Measurements from ENCODE around the gene CNNM1.

Gene CNNM1

GRCh38 chr10:99339563-99340047, 10.4 kb downstream of the CNNM1 start:
- Histone ChIP-seq H3K27me3 (ENCODE audit: insufficient read depth, low read length) (no peaks in the 10 kb centered on the region), H3K79me2 (ENCODE audit: control insufficient read depth, insufficient read depth, low read length, poor library complexity) (no peaks in the 10 kb centered on the region), H3K79me1 (ENCODE audit: low read length) (no peaks in the 10 kb centered on the region), H2BK5ac (ENCODE audit: low read depth, low read length, poor library complexity) (no peak overlapping the region), H4K8ac (ENCODE audit: low read depth, low read length) (no peak overlapping the region), H3K36me3 (ENCODE audit: control insufficient read depth in 1 of 2, insufficient read depth in 2 of 2, low read length in 2 of 2) (no peaks in the 10 kb centered on the region), H2AK5ac (ENCODE audit: low read length) (no peak overlapping the region), H4K91ac (ENCODE audit: low read depth, low read length) (no peak overlapping the region), H2BK12ac (ENCODE audit: low read length) (no peak overlapping the region), H3K18ac (ENCODE audit: low read length) (no peak overlapping the region), H3K4me3 (ENCODE audit: low read depth, low read length) (no peak overlapping the region), H3K4me2 (ENCODE audit: low read length) (no peak overlapping the region), H4K12ac (ENCODE audit: low read depth, low read length) (no peak overlapping the region), H2AFZ (ENCODE audit: insufficient read depth, low read length, poor library complexity) (no peak overlapping the region), H3K9me3 (ENCODE audit: insufficient read depth, low read depth, low read length) (no peaks in the 10 kb centered on the region), H3K9ac (ENCODE audit: low read length) (no peak overlapping the region), H2BK120ac (ENCODE audit: insufficient read depth, low read length, poor library complexity) (no peak overlapping the region), H3K4ac (ENCODE audit: low read depth, low read length) (no peak overlapping the region), H3K23ac (ENCODE audit: low read length) (no peak overlapping the region), H3K27ac (ENCODE audit: low read depth, low read length) (no peak overlapping the region), H3K4me1 (ENCODE audit: control insufficient read depth in 1 of 2, insufficient read depth in 2 of 2, low read length in 2 of 2) (peaks cover 2 to 3% of the 10 kb centered on the region in 2 experiments), H3K14ac (ENCODE audit: low read length) (no peak overlapping the region)
- WGBS (ENCODE audit: extremely low coverage, insufficient coverage, insufficient read length) = no CpG with 5 or more reads among the region's 3 CpGs
- no peak for DNase-seq

GRCh38 chr10:99340650-99341049, 11.5 kb downstream of the CNNM1 start:
- no peak overlapping the region for H3K18ac ChIP-seq (ENCODE audit: low read length)
- H3K4me2 ChIP-seq (ENCODE audit: low read length) = no peak overlapping the region
- WGBS (ENCODE audit: extremely low coverage, insufficient coverage, insufficient read length) = no CpG with 5 or more reads among the region's 3 CpGs
- H3K27ac ChIP-seq (ENCODE audit: low read depth, low read length) = no peak overlapping the region
- H3K4ac ChIP-seq (ENCODE audit: low read depth, low read length) = no peak overlapping the region
- H3K27me3 ChIP-seq (ENCODE audit: insufficient read depth, low read length) = no peaks in the 10 kb centered on the region
- no peak overlapping the region for H2BK12ac ChIP-seq (ENCODE audit: low read length)
- H2BK5ac ChIP-seq (ENCODE audit: low read depth, low read length, poor library complexity) = no peak overlapping the region
- H3K14ac ChIP-seq (ENCODE audit: low read length) = no peak overlapping the region
- H3K4me3 ChIP-seq (ENCODE audit: low read depth, low read length) = no peak overlapping the region
- peaks cover 3 to 5% of the 10 kb centered on the region in 2 experiments for H3K4me1 ChIP-seq (ENCODE audit: control insufficient read depth in 1 of 2, insufficient read depth in 2 of 2, low read length in 2 of 2)
- H2AK5ac ChIP-seq (ENCODE audit: low read length) = no peak overlapping the region
- H4K8ac ChIP-seq (ENCODE audit: low read depth, low read length) = no peak overlapping the region
- no peak for DNase-seq
- H2BK120ac ChIP-seq (ENCODE audit: insufficient read depth, low read length, poor library complexity) = no peak overlapping the region
- H3K79me1 ChIP-seq (ENCODE audit: low read length) = no peaks in the 10 kb centered on the region
- H3K23ac ChIP-seq (ENCODE audit: low read length) = no peak overlapping the region
- H4K91ac ChIP-seq (ENCODE audit: low read depth, low read length) = no peak overlapping the region
- H3K9ac ChIP-seq (ENCODE audit: low read length) = no peak overlapping the region
- H3K36me3 ChIP-seq (ENCODE audit: control insufficient read depth in 1 of 2, insufficient read depth in 2 of 2, low read length in 2 of 2) = no peaks in the 10 kb centered on the region
- H3K9me3 ChIP-seq (ENCODE audit: insufficient read depth, low read depth, low read length) = no peaks in the 10 kb centered on the region
- H2AFZ ChIP-seq (ENCODE audit: insufficient read depth, low read length, poor library complexity) = no peak overlapping the region
- no peaks in the 10 kb centered on the region for H3K79me2 ChIP-seq (ENCODE audit: control insufficient read depth, insufficient read depth, low read length, poor library complexity)
- no peak overlapping the region for H4K12ac ChIP-seq (ENCODE audit: low read depth, low read length)

GRCh38 chr10:99341248-99341647, 12.1 kb downstream of the CNNM1 start:
- H3K79me1 ChIP-seq (ENCODE audit: low read length) = no peaks in the 10 kb centered on the region
- H3K4me1 ChIP-seq (ENCODE audit: control insufficient read depth in 1 of 2, insufficient read depth in 2 of 2, low read length in 2 of 2) = peaks cover 3 to 5% of the 10 kb centered on the region in 2 experiments

GRCh38 chr10:99341860-99342490, 12.8 kb downstream of the CNNM1 start:
- no CpG with 5 or more reads among the region's 3 CpGs for whole genome bisulfite sequencing (ENCODE audit: extremely low coverage, insufficient coverage, insufficient read length)
- H3K4ac ChIP-seq (ENCODE audit: low read depth, low read length) = no peak overlapping the region
- H2BK5ac ChIP-seq (ENCODE audit: low read depth, low read length, poor library complexity) = no peak overlapping the region
- DNase-seq = no peak
- no peak overlapping the region for H2AFZ ChIP-seq (ENCODE audit: insufficient read depth, low read length, poor library complexity)
- no peak overlapping the region for H4K12ac ChIP-seq (ENCODE audit: low read depth, low read length)
- no peak overlapping the region for H2BK120ac ChIP-seq (ENCODE audit: insufficient read depth, low read length, poor library complexity)
- no peaks in the 10 kb centered on the region for H3K79me2 ChIP-seq (ENCODE audit: control insufficient read depth, insufficient read depth, low read length, poor library complexity)
- H2BK12ac ChIP-seq (ENCODE audit: low read length) = no peak overlapping the region
- no peak overlapping the region for H3K23ac ChIP-seq (ENCODE audit: low read length)
- H3K27me3 ChIP-seq (ENCODE audit: insufficient read depth, low read length) = no peaks in the 10 kb centered on the region
- no peak overlapping the region for H2AK5ac ChIP-seq (ENCODE audit: low read length)
- H3K4me3 ChIP-seq (ENCODE audit: low read depth, low read length) = no peak overlapping the region
- no peaks in the 10 kb centered on the region for H3K36me3 ChIP-seq (ENCODE audit: control insufficient read depth in 1 of 2, insufficient read depth in 2 of 2, low read length in 2 of 2)
- H4K8ac ChIP-seq (ENCODE audit: low read depth, low read length) = no peak overlapping the region
- H3K9me3 ChIP-seq (ENCODE audit: insufficient read depth, low read depth, low read length) = no peaks in the 10 kb centered on the region
- H3K27ac ChIP-seq (ENCODE audit: low read depth, low read length) = no peak overlapping the region
- no peak overlapping the region for H3K18ac ChIP-seq (ENCODE audit: low read length)
- peaks cover 3 to 5% of the 10 kb centered on the region in 2 experiments for H3K4me1 ChIP-seq (ENCODE audit: control insufficient read depth in 1 of 2, insufficient read depth in 2 of 2, low read length in 2 of 2)
- H3K9ac ChIP-seq (ENCODE audit: low read length) = no peak overlapping the region
- H3K14ac ChIP-seq (ENCODE audit: low read length) = no peak overlapping the region
- no peaks in the 10 kb centered on the region for H3K79me1 ChIP-seq (ENCODE audit: low read length)
- H4K91ac ChIP-seq (ENCODE audit: low read depth, low read length) = no peak overlapping the region
- H3K4me2 ChIP-seq (ENCODE audit: low read length) = no peak overlapping the region

More at GRCh38 chr10:99341248-99341647, 12.1 kb downstream of the CNNM1 start:
- Histone ChIP-seq H3K9ac (ENCODE audit: low read length) (no peak overlapping the region), H2AFZ (ENCODE audit: insufficient read depth, low read length, poor library complexity) (no peak overlapping the region), H3K36me3 (ENCODE audit: control insufficient read depth in 1 of 2, insufficient read depth in 2 of 2, low read length in 2 of 2) (no peaks in the 10 kb centered on the region), H3K79me2 (ENCODE audit: control insufficient read depth, insufficient read depth, low read length, poor library complexity) (no peaks in the 10 kb centered on the region), H2AK5ac (ENCODE audit: low read length) (no peak overlapping the region), H4K91ac (ENCODE audit: low read depth, low read length) (no peak overlapping the region), H3K18ac (ENCODE audit: low read length) (no peak overlapping the region), H4K12ac (ENCODE audit: low read depth, low read length) (no peak overlapping the region), H3K4me3 (ENCODE audit: low read depth, low read length) (no peak overlapping the region), H3K23ac (ENCODE audit: low read length) (no peak overlapping the region), H3K27me3 (ENCODE audit: insufficient read depth, low read length) (no peaks in the 10 kb centered on the region), H3K4me2 (ENCODE audit: low read length) (no peak overlapping the region), H2BK5ac (ENCODE audit: low read depth, low read length, poor library complexity) (no peak overlapping the region), H2BK120ac (ENCODE audit: insufficient read depth, low read length, poor library complexity) (no peak overlapping the region), H2BK12ac (ENCODE audit: low read length) (no peak overlapping the region), H3K9me3 (ENCODE audit: insufficient read depth, low read depth, low read length) (no peaks in the 10 kb centered on the region), H3K14ac (ENCODE audit: low read length) (no peak overlapping the region), H4K8ac (ENCODE audit: low read depth, low read length) (no peak overlapping the region), H3K27ac (ENCODE audit: low read depth, low read length) (no peak overlapping the region), H3K4ac (ENCODE audit: low read depth, low read length) (no peak overlapping the region)
- WGBS (ENCODE audit: extremely low coverage, insufficient coverage, insufficient read length) = no CpG with 5 or more reads among the region's 3 CpGs
- no peak for DNase-seq

Measured in trophoblast cell (in vitro differentiated cells and primary cell).